ENCODE results near the gene PLXDC1.

Gene PLXDC1

GRCh38 chr17:39196808-39197291 is 45.4 kb upstream of the PLXDC1 start:
- H3K27ac ChIP-seq = peak overlapping the region; percentile 81
- no peak for TF ChIP-seq CTCF (conservative IDR thresholded peaks at IDR 0.05)

GRCh38 chr17:39196241-39196807 is 44.9 kb upstream of the PLXDC1 start:
- no peak for TF ChIP-seq CTCF (conservative IDR thresholded peaks at IDR 0.05)
- H3K27ac ChIP-seq = peak overlapping the region; percentile 81; the same call in 1 of the 2 replicates

- TF ChIP-seq CTCF (conservative IDR thresholded peaks at IDR 0.05) = no peak
- H3K27ac ChIP-seq = no peak overlapping the region
These were observed 44.2 kb upstream of the PLXDC1 start for GRCh38 chr17:39195568-39196160.

GRCh38 chr17:39194985-39195524 is 43.6 kb upstream of the PLXDC1 start:
- no peak overlapping the region for H3K27ac ChIP-seq
- no peak for TF ChIP-seq CTCF (conservative IDR thresholded peaks at IDR 0.05)

- no peak for TF ChIP-seq CTCF (conservative IDR thresholded peaks at IDR 0.05)
- H3K27ac ChIP-seq = no peak overlapping the region
These were observed 42.9 kb upstream of the PLXDC1 start for GRCh38 chr17:39194089-39194984.

- no peak for TF ChIP-seq CTCF (conservative IDR thresholded peaks at IDR 0.05)
- no peak overlapping the region for H3K27ac ChIP-seq
These were observed 41.9 kb upstream of the PLXDC1 start for GRCh38 chr17:39193346-39193745.

- H3K27ac ChIP-seq = no peak overlapping the region
- TF ChIP-seq CTCF (conservative IDR thresholded peaks at IDR 0.05) = no peak
These were observed 41.5 kb upstream of the PLXDC1 start for GRCh38 chr17:39192901-39193300.
